GM10248 (cell line): ENCODE measurements around the gene SLC29A4.

Source experiments
- CTCF ChIA-PET: fragments of 300-600 bp; sonication (Branson Sonifier 250); formaldehyde crosslinking; extraction: SDS; loops from one replicate; lab custom pipeline; 2021; ENCODE audit warnings: antibody characterized with exemption; lab: Yijun Ruan, JAX
- POLR2A ChIA-PET: fragments of 350-650 bp; sonication (Branson Sonifier 250); formaldehyde crosslinking; extraction: SDS; loops from one replicate; lab custom pipeline; 2020; ENCODE audit warnings: antibody characterized with exemption; lab: Yijun Ruan, JAX
- DNase-seq: peaks from one replicate; pipeline ENCODE4 v3.0.0; 2012; ENCODE audit errors: extremely low spot score
- TF ChIP-seq, protein P1 (sequence below): IDR thresholded peaks from 2 replicates; pipeline ENCODE4 v1.5.1; 2012; ENCODE audit warnings: mild to moderate bottlenecking, low read depth; ENCODE audit errors: extremely low read depth, missing control alignments, control extremely low read depth

The SLC29A4 gene

DNA sequence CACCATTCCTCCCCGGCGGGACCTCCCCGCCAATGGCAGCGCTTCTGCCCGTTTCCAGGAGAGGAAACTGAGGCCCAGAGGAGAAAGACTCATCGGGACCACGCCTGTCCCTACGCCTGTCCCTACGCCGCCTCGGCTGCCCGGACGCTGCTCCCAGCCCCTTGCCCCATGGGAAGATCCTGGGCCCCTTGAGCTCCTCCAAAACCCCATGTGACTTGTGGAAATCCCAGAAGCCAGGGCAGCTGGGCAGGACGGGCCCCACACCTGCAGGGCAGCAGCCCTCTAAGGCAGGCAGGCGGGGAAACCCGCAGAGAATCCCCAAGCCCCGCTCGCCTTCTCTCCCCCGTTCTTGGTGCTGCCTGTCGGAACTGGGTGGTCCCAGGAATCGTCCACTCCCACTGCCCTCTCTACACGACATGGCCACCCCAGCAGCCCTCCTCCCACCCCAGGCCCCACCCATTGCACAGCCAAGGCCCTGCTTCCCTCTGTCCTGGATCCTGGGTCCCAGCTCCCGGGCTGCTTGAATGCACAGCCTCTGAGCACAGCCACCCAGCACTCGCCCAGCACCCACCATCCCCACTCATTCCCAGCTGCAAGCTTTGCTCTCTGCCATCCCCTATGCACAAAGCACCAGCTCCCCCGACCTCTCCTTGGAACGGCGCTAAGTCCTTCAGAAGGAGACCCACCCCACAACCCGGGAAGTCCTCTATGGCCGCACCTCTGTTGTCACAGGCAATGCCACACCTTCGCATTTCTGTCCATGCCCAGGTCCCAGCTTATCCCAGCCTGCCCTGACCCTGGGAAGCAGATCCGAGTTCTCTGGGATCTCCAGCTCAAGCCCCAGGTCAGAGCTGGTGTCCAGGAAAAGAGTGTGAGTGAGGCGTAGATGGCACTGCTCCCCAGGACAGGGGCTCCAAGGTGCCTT lies 50.6 kb downstream of the SLC29A4 start:
- DNase-seq, result peak; percentile 48
- POLR2A ChIA-PET, result no interaction called here
- CTCF ChIA-PET, result interaction anchor here (1.1 to 1.6 kb wide), 3 partner anchors 32 to 117 kb away, joined by 3 read pairs; no protein-coding TSS in a partner anchor
- TF ChIP-seq, protein P1, sequence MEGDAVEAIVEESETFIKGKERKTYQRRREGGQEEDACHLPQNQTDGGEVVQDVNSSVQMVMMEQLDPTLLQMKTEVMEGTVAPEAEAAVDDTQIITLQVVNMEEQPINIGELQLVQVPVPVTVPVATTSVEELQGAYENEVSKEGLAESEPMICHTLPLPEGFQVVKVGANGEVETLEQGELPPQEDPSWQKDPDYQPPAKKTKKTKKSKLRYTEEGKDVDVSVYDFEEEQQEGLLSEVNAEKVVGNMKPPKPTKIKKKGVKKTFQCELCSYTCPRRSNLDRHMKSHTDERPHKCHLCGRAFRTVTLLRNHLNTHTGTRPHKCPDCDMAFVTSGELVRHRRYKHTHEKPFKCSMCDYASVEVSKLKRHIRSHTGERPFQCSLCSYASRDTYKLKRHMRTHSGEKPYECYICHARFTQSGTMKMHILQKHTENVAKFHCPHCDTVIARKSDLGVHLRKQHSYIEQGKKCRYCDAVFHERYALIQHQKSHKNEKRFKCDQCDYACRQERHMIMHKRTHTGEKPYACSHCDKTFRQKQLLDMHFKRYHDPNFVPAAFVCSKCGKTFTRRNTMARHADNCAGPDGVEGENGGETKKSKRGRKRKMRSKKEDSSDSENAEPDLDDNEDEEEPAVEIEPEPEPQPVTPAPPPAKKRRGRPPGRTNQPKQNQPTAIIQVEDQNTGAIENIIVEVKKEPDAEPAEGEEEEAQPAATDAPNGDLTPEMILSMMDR, result no peak

DNA sequence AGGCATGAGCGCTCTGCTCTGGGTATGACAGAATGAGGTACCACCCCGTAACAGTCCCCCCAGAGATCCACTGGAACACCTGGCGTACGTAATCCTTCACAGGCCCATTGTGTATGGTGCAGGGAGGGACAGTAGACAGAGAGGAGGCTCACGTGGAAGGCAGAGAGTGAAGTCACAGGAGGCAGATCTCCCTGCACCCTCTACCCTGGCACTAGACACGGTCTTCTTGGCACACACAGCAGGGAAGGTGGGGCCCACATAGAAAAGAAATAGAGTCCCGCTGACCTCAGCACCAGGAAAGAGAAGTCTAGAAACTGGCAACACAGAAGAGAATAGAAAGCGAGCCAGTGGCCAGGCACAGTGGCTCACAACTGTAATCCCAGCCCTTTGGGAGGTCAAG lies 51.9 kb downstream of the SLC29A4 start:
- ChIA-PET CTCF (no interaction called here), POLR2A (no interaction called here)
- no peak for DNase-seq
- TF ChIP-seq, protein P1, result no peak

DNA sequence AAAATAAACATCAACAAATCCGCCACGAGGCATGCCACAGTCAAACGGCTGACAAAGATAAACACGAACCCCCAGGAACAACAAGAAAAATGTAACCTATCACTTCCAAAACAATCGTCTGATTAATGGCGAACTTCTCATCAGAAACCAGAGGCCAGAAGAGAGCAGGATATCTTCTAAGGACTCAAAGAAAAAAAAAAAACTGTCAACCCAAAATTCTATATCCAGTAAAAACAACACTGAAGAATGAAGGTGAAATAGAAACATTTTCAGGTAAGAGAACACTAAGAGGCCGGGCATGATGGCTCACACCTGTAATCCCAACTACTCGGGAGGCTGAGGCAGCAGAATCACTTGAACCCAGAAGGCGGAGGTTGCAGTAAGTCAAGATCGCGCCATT lies 54.3 kb downstream of the SLC29A4 start:
- CTCF ChIA-PET, result no interaction called here
- DNase-seq, result no peak
- POLR2A ChIA-PET, result no interaction called here
- TF ChIP-seq, protein P1, result no peak

DNA sequence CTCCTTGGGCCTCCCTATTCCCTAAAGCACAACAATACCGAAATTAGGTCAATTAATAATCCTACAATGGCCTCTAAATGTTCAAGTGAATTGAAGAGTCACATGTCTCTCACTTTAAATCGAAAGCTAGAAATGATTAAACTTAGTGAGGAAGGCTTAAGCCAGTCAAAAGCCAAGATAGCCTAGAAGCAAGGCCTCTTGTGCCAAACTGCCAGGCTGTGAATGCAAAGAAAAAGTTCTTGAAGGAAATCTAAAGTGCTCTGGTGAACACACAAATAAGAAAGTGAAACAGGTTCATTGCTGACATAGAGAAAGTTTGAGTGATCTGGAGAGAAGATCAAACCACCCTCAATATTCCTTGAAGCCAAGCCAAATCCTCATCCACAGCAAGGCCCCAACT lies 57.2 kb downstream of the SLC29A4 start:
- TF ChIP-seq, protein P1, result no peak
- ChIA-PET CTCF (interaction anchor here (1.1 kb wide), 1 partner anchor 25 kb away, joined by 5 read pairs; no protein-coding TSS in a partner anchor), POLR2A (no interaction called here)
- DNase-seq, result no peak

DNA sequence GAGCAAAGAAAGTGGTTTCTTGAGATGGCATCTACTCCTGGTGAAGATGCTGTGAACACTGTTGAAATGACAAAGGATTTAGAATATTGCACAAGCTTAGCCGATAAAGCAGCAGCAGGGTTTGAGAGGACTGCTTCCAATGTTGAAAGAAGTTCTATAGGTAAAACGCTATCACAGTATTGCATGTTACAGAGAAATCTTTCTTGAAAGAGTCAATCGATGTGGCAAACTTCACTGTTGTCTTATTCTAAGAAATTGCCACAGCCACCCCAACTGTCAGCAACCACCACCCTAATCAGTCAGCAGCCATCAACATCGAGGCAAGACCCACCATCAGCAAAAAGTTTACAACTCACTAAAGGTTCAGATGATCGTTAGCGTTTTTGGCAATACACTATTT lies 59.9 kb downstream of the SLC29A4 start:
- DNase-seq, result no peak
- TF ChIP-seq, protein P1, result no peak
- POLR2A ChIA-PET, result no interaction called here
- CTCF ChIA-PET, result no interaction called here

DNA sequence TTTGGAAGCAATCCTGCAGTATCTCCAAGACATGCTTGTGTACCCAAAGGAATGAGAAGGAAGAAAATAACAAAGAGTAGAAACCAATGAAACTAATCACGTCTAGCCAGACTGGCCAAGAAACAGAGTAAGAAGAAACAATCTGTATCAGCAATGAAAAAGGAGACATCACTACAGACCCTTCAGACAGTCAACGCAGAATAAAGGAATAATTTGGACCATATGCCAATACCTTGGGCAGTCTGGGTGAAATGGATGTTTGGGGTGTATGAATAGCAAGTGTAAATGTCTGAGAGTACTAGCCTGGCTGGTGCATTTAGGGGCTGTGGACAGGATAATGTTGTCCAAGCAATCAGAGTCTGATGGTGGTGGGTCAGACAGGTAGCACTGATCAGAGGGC lies 61.1 kb downstream of the SLC29A4 start:
- ChIA-PET POLR2A (no interaction called here), CTCF (no interaction called here)
- DNase-seq, result no peak
- TF ChIP-seq, protein P1, result no peak
